GM21515 (cell line): ENCODE data around the gene WFDC10B.
"Not testable (repeated sequence)": the region's sequence is repeated elsewhere in the genome, so short reads cannot be mapped to it uniquely, and the experiment has no call there.

Experiments used
- ATAC-seq: cut with Tn5 transposase; IDR thresholded peaks from one replicate; pipeline ENCODE4 v1.9.1; 2021; ENCODE audit not compliant: unreplicated experiment

The WFDC10B gene

DNA sequence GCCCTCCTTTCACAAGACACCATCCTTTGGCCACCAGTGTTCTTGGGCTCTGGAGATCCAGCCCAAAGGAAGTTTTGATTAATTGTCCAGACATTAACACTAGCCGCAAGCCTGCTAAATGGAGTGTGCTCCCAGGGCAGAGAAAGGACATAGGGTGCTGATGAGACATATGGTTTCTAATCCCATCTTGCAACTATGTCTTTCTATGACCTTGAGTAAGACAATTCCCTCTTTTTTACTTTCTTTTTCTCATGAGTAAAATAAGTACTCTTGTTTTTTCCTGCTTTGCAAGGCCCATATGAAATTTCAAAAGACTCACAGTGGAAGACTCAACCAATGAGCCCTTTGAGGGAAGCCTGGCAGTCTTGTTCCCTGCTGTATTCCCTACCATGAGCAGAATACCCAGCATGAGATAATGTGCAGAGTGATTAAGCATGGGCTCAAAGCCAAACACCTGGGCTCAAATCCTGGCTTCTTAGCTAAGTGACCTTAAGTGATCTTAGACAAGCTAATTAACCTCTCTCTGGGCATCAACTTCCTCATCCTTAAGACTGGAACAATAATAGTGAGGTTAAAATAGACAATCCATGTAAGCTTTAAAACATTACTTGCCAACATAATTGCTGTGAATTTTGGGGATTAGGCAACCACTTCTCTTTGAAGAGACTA, at the start of gene WFDC10B:
Gene WFDC10B (minus strand): TSS at position 51 of the 669 bp plus-strand sequence. CDS start 19,027 bp downstream, outside the sequence.
- ATAC-seq = no peak

DNA sequence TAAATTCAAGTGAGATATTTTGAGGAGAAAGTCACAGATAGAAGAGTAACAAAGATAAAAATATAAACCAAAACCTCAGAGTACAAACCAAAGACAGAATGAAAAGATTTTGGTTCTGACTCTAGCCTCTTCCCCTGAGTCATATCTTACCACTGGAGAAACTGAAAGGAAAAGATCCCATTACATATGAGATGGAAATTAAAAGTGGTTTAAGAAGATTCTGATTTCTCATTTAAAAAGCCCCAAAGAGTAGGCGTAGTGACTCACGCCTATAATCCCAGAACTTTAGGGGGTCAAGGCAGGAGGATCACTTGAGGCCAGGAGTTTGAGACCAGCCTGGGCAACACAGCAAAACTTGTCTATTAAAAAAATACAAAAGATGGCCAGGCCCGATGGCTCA, 47.9 kb upstream of the WFDC10B start:
- ATAC-seq = no peak

DNA sequence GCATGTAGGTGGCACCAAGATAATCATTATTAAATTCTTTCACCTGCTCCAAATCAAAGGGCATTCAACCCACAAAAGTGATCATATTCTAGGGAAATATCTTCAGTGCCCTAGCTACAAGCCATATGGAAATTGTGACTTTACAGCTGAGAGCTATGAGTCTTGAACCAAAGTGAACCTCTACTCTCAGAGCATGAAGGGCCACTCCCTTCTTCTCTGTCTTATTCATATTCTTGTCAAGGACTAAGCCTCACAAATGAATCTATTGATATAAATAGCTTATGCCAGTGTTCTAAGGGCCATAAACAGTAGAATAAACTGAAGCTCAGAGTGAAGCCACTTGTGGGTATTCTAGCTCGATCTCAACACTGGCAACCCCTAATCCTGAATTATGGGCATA, 46.9 kb upstream of the WFDC10B start:
- ATAC-seq = no peak

DNA sequence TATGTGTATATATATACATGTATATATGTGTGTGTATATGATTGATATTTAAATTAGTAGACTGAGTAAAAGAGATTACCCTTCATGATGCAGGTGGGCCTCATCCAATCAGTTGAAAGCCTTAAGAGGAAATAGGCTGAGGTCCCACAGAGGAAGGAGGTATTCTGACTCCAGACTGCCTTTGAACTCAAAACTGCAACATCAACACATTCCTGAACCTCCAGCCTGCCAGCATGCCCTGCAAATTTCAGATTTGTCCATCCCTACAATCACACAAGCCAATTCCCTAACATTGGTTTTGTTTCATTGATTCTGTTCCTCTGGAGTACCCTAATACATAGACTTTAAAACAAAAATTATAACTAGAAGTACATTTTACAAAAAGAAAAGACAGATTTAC, 40.2 kb upstream of the WFDC10B start:
- ATAC-seq = no peak

DNA sequence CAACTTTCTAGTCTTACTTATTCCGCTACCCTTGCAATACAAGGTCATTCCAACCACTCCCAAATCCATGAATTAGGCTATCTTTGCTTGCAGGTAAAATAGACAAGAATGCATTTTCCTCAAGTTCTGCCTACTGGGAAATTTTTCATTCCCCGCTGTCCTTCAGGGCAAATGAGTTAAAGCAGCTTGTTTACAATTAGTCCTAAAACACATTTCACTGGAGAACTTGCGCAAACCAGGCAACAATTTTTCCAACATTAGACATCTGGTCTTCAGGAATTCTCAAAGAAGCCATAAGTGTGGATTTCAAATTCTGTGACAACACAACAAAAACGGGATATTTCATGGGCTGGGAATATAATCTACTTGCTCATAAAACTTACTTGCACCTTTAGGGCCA, 37.8 kb upstream of the WFDC10B start:
- ATAC-seq = no peak

DNA sequence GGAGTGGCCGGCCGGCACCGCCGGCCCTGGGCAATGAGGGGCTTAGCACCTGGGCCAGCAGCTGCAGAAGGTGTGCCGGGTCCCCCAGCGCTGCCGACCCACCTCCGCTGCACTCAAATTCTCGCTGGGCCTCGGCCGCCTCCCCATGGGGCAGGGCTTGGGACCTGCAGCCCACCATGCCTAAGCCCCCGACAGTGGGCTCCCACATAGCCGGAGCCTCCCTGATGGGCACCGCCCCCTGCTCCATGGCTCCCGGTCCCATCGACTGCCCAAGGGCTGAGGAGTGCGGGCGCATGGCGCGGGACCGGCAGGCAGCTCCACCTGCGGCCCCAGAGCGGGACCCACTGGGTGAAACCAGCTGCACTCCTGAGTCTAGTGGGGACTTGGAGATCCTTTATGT, 31.2 kb upstream of the WFDC10B start:
- ATAC-seq = no peak

DNA sequence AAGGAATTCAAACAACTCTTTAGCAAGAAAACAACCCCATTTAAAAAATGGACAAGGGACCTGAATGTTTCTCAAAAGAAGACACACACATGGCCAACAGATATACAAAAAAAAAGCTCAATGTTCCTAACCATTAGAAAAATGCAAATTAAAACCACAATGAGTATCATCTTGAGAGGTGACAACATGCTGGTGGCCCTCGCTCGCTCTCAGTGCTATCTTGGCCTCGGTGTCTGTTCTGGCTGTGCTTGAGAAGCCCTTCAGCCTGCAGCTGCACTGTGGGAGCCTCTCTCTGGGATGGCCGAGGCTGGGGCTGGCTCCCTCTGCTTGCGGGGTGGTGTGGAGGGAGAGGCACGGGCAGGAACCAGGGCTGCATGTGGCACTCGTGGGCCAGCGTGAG, 30.7 kb upstream of the WFDC10B start:
- ATAC-seq = no peak

DNA sequence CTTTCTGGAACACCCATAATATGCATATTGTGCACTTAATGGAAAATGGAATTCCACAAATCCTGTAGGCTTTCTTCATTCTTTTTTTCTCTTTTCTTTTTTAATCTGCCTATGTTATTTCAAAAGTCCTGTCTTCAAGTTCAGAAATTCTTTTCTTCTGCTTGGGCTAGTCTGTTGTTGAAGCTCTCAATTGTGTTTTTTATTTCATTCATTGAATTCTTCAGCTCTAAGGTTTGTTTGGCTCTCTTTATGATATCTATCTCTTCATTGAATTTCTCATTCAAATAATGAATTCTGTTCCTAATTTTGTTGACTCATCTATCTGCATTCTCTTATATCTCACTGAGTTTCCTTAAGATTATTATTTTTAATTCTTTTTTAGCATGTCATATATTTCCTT, 27.4 kb upstream of the WFDC10B start:
- ATAC-seq = no peak

DNA sequence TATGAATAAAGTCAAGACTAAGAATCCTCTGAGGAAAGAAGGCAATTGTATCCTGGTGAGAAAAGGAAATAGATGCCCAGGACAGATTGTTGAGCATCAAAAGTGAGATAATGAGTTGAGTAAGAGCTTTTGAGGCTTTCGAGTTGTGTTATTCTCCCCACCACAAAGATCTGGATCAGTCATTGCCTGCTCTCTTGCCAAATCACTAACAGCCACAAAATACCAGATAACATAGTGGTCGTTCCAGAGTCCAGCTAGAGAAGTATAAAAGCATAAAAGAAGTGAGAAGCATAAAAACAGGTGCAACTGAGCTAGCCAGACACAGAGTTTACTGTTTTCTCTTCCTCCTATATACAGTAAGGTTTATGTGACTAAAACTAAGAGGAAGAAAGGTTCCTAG, 22.2 kb upstream of the WFDC10B start:
- ATAC-seq = no peak

DNA sequence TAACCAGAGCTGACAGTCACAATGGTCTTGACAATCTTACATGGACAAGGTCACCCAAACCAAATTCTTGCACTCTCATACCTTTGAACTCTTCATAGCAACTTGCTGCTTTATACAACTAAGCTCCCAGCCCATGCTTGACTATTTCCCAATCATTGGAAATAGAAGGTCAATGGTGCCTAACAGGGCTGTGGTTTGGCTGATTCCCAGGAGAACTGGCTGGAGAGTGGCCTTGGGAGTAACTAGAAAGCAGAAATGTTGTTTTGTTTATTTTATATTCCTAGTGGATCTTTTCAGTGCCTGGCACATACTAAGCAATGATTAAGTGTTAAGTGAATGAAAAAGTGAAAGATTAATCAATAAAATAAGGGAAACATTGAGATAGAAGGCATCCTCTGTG, 20.3 kb upstream of the WFDC10B start:
- ATAC-seq = no peak

DNA sequence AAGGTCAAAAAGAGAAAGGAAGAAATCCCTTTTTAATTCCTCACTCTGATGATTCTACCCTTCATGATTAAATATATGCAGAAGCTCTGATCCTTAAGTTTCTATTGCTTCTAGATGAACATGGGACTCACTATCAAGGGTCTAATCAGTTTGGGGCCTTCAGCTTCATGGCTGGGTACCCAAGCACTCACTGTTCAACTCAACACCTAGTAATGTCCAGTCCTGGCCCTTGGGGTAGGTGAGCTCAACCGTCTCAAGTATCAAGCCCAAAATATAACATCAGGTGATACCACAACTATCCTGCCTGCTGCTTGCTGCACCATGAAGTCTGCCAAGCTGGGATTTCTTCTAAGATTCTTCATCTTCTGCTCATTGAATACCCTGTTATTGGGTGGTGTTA, 17.2 kb upstream of the WFDC10B start, which contains the start of gene SPINT4:
Gene SPINT4 (plus strand): TSS at position 301 of the 400 bp plus-strand sequence. CDS start 21 bp downstream, at position 322.
- no peak for ATAC-seq

DNA sequence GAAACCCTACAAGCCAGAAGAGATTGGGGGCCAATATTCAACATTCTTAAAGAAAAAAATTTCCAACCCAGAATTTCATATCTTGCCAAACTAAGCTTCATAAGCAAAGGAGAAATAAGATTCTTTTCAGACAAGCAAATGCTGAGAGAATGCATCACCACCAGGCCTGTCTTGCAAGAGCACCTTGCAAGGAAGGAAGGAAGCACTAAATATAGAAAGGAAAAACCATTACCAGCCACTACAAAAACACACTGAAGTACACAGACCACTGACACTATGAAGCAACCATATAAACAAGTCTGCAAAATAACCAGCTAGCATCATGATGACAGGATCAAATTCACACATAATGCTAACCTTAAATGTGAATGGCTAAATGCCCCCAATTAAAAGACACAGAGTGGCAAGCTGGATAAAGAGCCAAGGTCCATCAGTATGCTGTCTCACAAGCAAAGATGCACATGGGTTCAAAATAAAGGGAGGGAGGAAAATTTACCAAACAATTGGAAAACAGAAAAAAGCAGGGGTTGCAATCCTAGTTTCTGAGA, 11.4 kb upstream of the WFDC10B start:
- not testable (repeated sequence) for ATAC-seq

DNA sequence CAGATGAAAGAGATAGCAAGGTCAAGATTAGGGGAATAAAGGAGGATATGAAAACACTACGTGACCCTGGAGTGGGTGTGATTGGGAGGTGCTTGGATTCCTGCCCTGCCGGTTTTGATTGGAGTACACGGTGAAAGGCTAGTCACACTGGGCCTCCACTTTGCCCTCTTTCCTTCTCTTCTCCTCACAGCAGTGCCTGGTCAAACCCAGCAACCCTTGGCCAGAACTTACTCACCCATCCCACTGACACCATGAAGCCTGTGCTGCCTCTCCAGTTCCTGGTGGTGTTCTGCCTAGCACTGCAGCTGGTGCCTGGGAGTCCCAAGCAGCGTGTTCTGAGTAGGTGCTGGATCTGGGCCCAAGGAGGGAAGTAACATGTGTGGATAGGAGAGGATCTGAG, 2.9 kb downstream of the WFDC10B start, which contains the start of gene WFDC13:
Gene WFDC13 (plus strand): TSS at position 166 of the 400 bp plus-strand sequence. CDS start 86 bp downstream, at position 252.
- no peak for ATAC-seq

DNA sequence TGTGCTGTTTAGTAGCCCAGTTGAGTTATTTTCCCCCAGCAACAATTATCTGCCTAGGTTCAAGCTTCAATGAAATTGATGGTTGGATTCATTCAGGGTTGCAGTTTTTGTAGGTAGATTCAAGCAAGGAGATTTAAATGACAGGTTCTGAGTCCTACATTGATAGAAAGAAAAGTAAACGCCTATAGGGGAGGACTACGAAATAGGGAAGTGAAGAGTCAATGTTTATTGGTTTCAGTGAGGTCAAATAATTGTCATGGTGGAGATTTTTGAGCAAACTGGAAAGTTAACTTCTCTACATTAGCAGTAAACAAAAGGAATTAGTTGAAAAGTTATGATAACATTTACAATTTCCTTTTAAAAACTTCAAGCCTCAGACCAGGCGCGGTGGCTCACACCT, 3.7 kb downstream of the WFDC10B start:
- no peak for ATAC-seq

DNA sequence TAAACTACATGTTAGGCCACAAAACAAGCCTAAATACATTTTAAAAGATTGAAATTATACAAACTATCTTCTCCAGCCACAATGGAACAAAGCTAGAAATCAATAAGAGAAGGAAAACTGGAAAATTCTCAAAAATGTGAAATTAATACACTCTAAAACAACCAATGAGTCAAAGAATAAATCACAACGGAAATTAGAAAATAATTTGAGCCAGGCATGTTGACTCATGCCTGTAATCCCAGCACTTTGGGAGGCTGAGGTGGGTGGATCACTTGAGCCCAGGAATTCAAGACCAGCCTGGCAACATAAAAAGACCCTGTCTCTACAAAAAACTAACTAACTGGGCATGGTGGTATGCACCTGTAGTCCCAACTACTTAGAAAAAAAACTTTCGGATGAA, 9.3 kb downstream of the WFDC10B start:
- ATAC-seq = no peak

DNA sequence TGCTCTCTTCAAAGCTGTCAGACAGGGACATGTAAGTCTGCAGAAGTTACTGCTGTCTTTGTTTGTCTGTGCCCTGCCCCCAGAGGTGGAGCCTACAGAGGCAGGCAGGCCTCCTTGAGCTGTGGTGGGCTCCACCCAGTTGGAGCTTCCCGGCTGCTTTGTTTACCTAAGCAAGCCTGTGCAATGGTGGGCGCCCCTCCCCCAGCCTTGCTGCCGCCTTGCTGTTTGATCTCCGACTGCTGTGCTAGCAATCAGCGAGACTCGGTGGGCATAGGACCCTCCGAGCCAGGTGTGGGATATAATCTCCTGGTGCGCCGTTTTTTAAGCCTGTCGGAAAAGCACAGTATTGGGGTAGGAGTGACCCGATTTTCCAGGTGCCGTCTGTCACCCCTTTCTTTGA, 11.5 kb downstream of the WFDC10B start:
- not testable (repeated sequence) for ATAC-seq

DNA sequence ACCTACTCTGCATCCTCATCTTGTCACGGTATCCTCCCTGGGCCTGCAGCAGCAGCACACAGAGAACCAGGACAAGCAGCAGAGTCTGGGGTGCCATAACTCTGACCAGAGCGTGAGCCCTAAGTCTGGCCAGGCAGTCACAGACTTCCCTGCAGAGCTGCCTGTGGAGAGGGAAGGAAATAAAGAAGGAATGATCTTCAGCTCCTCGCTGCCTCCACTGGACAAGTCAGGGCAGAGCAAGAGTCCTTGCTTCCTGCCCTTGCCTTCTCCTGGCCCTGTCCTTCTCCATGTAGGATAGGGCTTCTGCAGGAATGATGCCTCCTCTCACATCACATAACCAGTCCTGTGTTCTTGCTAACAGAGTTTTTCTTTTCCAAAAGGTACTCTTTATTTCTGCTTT, 18.9 kb downstream of the WFDC10B start:
- no peak for ATAC-seq

DNA sequence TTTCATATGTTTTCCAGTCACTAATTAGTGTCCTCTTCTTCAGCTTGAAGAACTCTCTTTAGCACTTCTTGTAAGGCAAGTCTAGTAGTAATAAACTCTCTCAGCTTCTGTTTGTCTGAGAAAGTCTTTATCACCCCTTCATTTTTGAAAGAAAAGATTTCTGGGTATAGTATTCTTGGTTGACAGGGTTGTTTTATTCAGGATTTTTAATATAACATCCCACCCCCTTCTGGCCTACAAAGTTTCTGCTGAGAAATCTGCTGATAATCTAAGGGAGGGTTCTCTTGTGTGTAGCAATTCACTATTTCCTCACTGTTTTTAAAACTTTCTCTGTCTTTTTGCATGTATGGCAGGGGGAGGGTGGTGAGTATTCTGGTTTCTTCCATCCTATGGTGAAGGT, 25.2 kb downstream of the WFDC10B start:
- no peak for ATAC-seq

DNA sequence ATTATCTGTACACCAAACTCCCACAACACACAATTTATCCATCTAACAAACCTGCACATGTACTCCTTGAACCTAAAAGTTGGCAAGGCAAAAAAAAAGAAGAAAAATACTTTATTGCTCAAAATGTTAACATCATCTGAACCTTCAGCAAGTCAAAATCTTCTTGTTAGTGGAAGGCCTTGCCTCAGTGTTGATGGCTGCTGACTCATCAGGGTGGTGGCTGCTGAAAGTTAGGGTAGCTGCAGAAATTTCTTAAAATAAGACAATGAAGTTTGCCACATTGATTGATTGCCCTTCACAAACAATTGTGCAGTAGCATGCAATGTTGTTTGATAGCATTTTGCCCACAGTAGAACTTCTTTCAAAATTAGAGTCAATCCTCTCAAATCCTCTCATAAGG, 32.1 kb downstream of the WFDC10B start:
- no peak for ATAC-seq

DNA sequence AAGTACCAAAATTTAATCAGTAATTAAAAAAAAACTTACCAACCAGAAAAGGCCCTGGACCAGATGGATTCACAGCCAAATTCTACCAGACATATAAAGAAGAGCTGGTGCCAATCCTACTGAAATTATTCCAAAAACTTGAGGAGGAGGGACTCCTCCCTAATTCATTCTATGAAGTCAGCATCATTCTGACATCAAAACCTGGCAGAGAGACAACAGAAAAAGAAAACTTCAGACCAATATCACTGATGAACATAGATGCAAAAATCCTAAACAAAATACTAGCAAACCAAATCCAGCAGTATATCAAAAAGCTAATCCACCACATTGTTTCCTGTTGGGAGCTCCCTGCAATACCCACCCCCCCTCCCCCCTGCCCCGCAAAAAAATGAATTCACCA, 34.7 kb downstream of the WFDC10B start, which contains the start of gene WFDC11:
Gene WFDC11 (minus strand): TSS at position 101 of the 400 bp plus-strand sequence. CDS start 19,639 bp downstream, outside the sequence.
- ATAC-seq = no peak

DNA sequence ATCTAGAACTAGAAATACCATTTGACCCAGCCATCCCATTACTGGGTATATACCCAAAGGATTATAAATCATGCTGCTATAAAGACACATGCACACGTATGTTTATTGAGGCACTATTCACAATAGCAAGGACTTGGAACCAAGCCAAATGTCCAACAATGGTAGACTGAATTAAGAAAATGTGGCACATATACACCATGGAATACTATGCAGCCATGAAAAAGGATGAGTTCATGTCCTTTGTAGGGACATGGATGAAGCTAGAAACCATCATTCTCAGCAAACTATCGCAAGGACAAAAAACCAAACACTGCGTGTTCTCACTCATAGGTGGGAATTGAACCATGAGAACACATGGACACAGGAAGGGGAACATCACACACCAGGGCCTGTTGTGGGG, 47.8 kb downstream of the WFDC10B start:
- not testable (repeated sequence) for ATAC-seq

DNA sequence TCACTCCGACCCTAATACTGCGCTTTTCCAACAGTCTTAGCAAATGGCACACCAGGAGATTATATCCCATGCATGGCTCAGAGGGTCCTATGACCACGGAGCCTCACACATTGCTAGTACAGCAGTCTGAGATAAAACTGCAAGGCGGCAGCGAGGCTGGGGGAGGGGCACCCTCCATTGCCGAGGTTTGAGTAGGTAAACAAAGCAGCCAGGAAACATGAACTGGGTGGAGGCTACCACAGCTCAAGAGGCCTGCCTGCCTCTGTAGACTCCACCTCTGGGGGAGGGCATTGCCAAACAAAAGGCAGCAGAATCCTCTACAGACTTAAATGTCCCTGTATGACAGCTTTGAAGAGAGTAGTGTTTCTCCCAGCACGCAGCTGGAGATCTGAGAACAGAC, 53.1 kb downstream of the WFDC10B start:
- ATAC-seq = not testable (repeated sequence)
